ENCODE data around the gene CBX6.
A peak's percentile ranks its signal among the peaks of the same experiment; 100 is the strongest.
"Not testable (repeated sequence)": the region's sequence is repeated elsewhere in the genome, so short reads cannot be mapped to it uniquely, and the experiment has no call there.

The CBX6 gene
- total RNA-seq: 32.6 to 174 (median 82.8) reads per million in 17 experiments

GRCh38 chr22:38872172-38872830 lies at the start of gene CBX6:
CBX6 (minus strand) TSS chr22:38872216; CDS start chr22:38872190, 26 bp downstream.
- DNase-seq: peak; percentile 94 to 99 (median 98)

GRCh38 chr22:38921806-38922205 lies 49.8 kb upstream of the CBX6 start:
- no peak for DNase-seq

GRCh38 chr22:38921120-38921519 lies 49.1 kb upstream of the CBX6 start:
- DNase-seq: no peak

GRCh38 chr22:38919631-38920190 lies 47.7 kb upstream of the CBX6 start:
- DNase-seq: no peak

- DNase-seq: no peak
These were observed 39.4 kb upstream of the CBX6 start for GRCh38 chr22:38911434-38911833.

GRCh38 chr22:38907767-38908166 lies 35.8 kb upstream of the CBX6 start:
- DNase-seq: peak in 1 of 4 experiments; percentile 24

GRCh38 chr22:38906052-38906451 lies 34.0 kb upstream of the CBX6 start:
- DNase-seq: no peak

- DNase-seq: not testable (repeated sequence)
These were observed 32.1 kb upstream of the CBX6 start for GRCh38 chr22:38904052-38904617.

GRCh38 chr22:38901111-38901641 lies 29.2 kb upstream of the CBX6 start:
- no peak for DNase-seq

- DNase-seq: no peak
These were observed 28.7 kb upstream of the CBX6 start for GRCh38 chr22:38900677-38901076.

GRCh38 chr22:38891256-38891655 lies 19.2 kb upstream of the CBX6 start:
- no peak for DNase-seq

- no peak for DNase-seq
These were observed 18.4 kb upstream of the CBX6 start for GRCh38 chr22:38890377-38890776.

- no peak for DNase-seq
These were observed 14.3 kb upstream of the CBX6 start for GRCh38 chr22:38886333-38886732.

GRCh38 chr22:38882972-38883622 lies 11.1 kb upstream of the CBX6 start:
- DNase-seq: no peak

GRCh38 chr22:38881997-38882879 lies 10.2 kb upstream of the CBX6 start:
- DNase-seq: no peak

GRCh38 chr22:38881464-38881871 lies 9.5 kb upstream of the CBX6 start:
- DNase-seq: peak in 3 of 4 experiments; percentile 30 to 46 (median 39)

- no peak for DNase-seq
These were observed 7.9 kb upstream of the CBX6 start for GRCh38 chr22:38879961-38880360.

GRCh38 chr22:38879108-38879729 lies 7.2 kb upstream of the CBX6 start:
- peak; percentile 49 to 77 (median 64) for DNase-seq

- no peak for DNase-seq
These were observed 6.0 kb upstream of the CBX6 start for GRCh38 chr22:38878001-38878400.

- no peak for DNase-seq
These were observed 2.7 kb upstream of the CBX6 start for GRCh38 chr22:38874529-38875222.

All from suppressor macrophage (primary cell).